Measurements from ENCODE around the gene SPDEF.

Gene SPDEF

DNA sequence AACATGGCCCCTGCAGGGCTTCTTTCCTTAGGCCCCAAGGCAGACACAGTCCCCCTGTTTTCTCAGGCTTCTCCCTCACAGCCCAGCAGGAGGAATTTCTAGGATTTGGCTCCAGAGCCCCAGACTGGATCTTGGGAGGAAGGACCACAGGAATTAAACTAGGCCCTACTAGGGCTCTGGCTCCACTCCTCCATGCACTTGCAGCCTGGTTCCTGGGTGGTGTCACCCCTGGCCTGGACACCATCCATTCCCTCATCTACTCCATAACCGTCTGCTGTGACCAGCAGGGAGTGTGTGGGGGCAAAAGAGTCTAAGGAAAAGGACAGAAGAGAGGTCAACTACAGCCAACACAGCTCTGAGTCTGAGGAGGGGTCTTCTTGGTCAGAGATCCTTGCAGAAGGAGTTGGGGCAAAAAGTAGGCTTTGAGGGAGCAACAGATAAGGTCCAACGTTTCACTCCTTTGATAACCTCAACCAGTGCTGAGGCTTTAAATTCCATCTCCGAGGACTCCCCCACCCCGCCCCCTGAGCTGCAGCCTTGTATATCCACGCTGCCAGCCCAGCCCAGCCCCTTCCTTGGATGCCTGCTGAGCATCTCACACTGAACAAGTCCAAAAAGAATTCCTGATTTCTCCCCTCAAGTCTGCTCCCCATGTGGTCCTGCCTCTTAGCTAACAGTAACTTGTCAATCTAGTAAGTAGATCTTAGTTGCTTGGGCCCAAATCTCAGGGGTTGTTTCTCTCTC, 27.9 kb upstream of the SPDEF start:
- DNase-seq (ENCODE audit: low read depth): no peak

- DNase-seq (ENCODE audit: low read depth): no peak
Measured at GRCh38 chr6:34583461-34583860, 27.3 kb upstream of the SPDEF start.

DNA sequence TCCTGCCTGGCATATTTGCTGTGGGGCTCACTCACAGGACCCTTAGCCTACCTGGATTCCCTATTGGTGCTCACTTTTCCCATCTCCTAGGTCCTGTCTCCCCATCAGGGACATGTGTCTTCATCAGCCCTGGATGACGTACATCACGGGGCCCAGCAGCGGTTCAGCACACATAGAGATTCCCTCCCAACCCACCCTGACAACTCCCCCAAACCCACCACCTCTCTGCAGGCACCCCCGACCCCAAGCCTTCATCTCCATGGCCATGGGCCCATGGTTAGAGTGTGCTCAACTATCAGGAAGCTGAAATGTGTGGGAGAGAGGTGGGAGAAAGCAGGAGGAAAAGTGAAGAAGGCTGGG, 25.4 kb upstream of the SPDEF start:
- DNase-seq (ENCODE audit: low read depth): no peak

DNA sequence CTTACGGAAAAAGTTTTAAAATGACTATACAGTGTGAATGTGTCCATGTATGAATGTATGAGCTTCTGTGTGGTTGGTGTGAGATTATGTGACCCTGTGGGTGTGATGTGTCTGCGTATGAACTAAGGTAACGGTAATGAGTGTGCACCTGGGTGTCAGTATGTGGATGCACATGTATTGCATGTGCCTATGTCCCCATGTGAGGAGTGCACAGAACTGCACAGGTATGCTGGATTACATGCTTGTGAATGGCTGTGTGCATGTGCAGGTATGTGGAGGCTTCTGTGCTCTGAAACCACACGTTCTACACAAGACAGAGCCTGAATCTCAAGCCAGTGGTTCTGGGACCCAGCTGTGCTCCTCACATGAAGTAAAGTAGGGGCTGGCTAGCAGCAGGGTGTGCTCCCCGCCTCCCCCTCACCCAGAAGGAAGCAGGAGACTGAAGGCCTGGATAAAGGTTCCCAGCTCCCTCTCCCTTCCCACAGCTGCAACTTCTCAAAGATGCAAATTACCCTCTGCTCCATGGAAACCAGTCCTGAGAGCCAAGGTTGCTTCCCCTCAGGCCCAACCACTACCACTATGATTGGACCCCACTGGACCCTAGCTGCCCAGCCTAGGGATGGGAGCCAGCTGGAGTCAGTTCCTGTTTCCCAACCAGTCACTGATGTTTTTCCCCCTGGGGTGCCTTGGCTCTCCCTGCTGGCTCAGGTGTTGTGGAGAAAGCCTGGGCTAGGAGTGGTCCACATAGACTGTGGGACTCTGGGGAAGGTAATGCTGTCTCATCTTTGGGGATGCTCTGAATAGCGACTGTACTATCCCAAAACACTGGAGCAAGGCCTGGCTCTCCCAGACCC, 24.8 kb upstream of the SPDEF start:
- DNase-seq (ENCODE audit: low read depth): no peak

GRCh38 chr6:34578445-34579262, 22.5 kb upstream of the SPDEF start:
- DNase-seq (ENCODE audit: low read depth): no peak

DNA sequence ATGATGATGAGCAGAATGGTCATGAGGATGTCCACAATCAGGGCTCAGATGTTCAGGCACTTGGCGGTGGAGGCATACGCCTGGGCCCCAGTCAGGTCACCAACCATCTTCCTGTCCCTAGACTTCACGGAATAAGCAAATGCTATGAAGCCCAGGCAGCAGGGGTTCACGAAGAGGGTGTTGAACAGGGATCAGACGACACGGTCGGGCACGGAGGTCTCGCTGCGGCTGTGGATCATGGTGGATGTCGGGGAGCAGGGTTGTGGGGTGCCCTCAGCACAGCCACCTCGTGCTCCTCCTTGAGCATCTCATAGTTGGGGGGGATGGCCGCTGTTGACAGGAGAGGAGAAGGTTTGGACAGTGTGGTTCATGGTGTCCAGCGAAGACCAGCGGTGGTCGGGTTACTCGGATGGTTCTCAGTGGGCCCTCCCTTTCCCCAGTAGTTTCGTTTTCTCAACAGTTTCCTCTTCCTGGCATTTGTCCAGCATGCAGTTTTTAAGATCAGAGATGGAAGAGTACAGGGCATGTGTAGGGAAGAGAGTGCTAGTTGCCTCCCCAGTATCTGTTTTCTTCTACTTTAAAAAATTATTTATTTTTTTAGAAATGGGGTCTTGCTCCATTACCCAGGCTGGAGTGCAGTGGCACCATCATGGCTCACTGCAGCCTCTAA, 20.3 kb upstream of the SPDEF start:
- DNase-seq (ENCODE audit: low read depth): no peak

DNA sequence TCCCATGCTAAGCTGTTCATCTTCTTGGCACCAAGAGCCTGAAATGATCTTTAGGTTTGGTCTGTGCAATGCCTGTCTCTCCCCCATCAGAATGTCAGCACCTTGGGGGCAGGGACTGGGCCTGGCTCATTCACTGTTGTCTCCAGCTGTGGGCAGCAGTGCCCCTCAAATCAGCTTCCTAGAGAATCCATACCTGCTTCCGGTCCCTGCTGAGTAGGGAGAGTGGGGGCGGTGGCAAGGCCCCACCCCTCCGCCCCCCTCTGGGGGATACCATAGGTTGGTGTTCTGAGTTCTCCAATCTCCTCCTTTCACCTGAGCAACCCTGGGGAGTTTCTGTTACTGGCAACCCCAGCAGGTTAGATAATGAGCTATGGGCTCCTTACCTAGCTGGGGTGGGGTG, 19.2 kb upstream of the SPDEF start:
- no peak for DNase-seq (ENCODE audit: low read depth)

DNA sequence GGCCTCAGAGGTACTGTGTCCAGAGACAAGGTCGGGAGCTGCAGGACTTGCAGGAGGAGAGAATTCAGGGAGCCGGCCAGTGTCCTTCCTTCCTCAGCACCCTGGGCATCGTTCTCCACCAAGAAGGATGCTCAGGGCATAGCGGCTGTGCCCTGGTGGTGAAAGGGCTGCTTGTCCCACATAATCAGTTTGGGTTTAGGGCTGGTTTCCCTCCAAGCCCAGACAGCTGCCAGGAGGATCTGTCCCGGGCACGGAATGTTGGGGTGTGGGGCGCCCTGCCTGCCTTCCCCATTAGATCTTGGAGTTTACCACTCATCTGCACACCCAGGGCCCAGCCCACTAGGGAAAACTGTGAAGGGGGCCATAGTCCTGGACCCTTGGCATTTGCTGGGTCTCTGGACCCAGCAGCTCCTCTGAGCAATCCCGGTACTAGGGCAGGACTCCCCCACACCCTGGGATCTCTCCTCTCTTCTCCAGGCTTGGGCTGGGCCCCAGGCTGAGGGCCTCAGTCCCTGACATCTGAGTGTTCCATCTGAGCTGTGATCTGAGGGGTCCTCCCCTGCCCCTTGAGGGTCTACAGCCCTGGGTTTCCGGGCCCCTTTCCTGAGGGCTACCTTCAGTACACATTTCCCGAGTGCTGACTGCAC, 18.6 kb upstream of the SPDEF start:
- no peak for DNase-seq (ENCODE audit: low read depth)

DNA sequence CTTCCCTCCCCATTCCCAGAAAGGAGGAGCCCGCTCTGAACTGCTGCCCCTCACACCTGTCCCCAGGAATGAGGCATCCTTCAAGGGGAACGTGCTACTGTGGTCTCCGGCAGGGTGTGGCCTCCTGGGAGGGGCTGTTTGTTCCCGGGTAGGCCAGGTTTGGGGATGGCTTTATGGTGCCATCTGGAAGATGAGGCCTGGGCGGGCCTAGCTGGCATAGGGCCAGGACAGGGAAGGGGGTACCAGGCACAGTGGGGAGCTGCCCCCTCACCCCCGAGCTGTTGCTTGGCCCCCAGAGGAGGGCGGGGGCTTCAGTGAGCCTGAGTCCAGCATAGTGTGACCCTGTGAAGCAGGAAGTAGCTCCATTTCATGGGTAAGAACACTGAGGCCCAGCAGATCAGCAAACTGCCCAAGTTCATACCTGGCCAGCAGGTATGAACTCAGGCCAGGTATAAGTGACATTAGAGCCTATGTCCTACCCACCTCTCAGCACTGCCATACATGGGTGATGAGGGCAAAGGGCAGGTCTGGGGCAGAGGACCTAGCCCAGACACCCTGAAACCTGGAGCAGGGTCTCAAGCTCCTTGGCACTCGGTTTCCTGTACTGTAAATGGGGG, 17.5 kb upstream of the SPDEF start:
- DNase-seq (ENCODE audit: low read depth): no peak

- DNase-seq (ENCODE audit: low read depth): no peak
Measured at GRCh38 chr6:34572585-34572984, 16.5 kb upstream of the SPDEF start.

GRCh38 chr6:34572021-34572420, 15.9 kb upstream of the SPDEF start:
- no peak for DNase-seq (ENCODE audit: low read depth)

DNA sequence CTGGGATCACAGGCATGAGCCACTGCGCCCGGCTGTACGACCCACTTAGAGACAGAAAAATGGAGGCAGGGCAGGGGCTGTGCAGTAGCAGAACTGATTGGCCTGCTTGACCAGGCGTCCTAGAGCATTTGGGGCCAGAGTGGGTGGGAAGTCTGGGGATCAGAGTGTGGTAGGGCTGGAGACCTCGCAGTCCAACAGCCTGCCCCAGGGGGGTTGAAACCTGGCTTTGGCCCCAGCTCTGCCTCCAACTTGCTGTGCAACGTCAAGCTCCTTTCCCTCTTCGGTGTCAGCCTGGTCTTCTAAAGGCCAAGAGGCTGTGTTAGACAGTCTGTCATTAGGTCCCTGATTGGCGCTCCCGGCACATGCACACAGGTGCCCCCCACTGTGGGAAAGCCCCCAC, 15.3 kb upstream of the SPDEF start:
- DNase-seq (ENCODE audit: low read depth): no peak

DNA sequence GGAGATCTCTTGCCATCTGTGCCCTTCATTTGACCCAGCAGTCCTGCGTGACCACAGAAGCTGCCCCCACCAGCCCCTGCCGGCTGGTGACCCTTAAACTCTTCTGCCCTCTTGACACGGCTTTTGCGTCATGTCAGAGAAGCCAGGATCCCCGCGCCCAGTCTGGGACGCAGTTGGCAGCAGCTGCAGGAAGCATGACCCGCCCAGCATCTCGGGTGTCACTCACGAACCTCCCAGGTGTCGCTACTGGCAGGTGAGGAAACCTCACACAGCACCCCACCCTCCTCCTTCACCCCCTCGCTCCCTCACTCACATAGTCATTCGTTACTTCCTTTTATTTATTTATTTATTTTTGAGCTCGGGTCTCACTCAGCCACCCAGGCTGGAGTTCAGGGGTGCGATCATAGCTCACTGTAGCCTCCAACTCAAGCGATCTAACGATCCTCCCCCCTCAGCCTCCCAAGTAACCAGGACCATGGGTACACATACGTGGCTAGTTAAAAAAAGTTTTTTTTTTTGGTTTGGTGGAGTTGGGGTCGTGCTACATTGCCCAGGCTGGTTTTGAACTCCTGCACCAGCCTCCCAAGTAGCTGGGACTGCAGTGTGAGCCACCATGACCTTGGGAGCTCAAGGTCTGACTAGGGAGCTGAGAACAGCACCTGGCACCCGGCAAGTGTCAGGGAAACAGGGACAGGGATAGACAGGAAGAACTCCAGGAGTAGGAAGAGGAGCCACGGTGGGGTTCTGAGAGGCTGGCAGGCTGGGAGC, 14.1 kb upstream of the SPDEF start:
- no peak for DNase-seq (ENCODE audit: low read depth)

GRCh38 chr6:34569361-34569973, 13.3 kb upstream of the SPDEF start:
- DNase-seq (ENCODE audit: low read depth): no peak

- no peak for DNase-seq (ENCODE audit: low read depth)
Measured at GRCh38 chr6:34568341-34569201, 12.4 kb upstream of the SPDEF start.

DNA sequence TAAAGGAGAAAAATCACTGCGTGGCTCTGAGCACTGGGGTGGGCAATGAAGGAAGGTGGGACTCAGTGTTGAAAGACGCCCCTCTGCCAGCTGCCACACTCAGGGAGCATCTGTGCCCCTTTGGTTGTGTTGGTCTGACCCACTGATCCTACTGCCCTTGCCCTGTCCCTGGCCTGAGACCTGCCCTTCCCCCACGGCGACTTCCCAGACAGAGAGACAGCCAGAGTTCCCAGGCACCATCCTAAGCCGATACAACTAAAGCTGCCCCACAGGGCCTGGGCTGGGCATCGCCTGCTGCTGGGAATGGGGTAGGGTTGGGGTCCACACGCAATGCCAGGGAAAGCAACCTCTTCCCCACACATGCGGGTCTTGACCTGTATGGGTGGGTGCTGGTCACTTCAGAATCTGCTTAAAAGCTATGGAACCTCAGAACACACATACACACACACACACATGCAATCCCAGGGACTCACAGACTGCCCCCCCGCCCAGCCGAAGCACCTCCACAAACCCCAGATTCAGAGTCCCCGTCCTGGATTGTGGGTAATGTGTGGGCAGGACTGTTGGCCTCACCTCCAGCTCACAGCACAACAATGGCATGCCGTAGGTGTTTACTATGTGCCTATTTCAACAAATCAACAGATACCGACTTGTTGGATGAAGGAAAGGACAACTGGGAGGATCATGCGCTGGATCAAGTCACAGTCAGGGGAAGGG, 10.9 kb upstream of the SPDEF start:
- no peak for DNase-seq (ENCODE audit: low read depth)

- no peak for DNase-seq (ENCODE audit: low read depth)
Measured at GRCh38 chr6:34565722-34566137, 9.6 kb upstream of the SPDEF start.

GRCh38 chr6:34564181-34564580, 8.1 kb upstream of the SPDEF start:
- DNase-seq (ENCODE audit: low read depth): no peak
